ENCODE results near the gene KLHL30.

The KLHL30 gene

DNA sequence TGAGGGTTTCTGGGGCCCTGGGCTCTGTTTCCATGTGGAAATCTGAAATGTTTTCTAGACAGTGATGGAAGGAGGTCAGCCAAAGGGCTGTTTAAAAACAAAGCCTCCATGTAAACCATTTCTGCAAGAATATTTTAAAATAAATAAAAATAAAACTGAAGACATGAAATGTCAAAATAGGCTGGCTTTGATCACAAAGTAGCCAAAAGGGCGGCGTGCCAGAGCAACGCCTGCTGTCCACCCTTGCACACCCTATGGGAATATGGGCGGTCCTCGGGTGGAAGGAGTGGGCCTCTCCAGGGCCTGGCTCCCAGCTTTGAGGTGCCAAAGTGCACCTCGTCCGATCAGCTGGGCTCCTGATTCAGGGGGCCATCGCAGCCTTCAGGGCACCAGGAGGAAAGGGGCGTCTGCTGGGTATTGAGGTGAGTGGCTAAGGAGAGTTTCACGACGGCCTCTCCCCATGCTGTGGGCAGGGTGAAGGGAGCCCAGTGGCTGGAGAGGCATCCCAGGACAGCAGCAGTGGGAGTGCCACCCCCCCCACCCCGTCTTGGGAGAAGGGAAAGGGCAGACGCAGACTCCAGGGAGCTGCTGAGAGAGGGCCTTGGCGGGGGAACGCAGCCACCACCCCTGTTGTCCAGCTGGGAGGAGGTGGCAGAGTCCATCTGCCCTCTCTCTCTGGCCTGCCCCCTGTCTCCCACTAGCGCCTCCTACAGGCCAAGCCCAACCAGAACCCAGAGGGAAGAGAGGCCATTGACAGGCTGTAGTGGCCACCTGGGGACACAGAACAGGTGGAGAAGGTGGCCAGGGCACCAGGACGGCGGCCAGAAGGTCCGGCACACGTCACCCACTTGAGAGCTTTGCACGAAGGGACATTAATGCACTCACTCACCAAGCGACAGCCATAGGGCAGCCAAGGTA lies 14.6 kb downstream of the KLHL30 start:
- H3K9me3 Mint-ChIP-seq, result no peaks in the 10 kb centered on the region
- H3K27ac Mint-ChIP-seq, result no peak overlapping the region
- no peaks in the 10 kb centered on the region for H3K4me1 Mint-ChIP-seq (ENCODE audit: low read depth)
- H3K4me3 Mint-ChIP-seq, result no peak overlapping the region
- DNase-seq (ENCODE audit: low spot score), result no peak
- peaks cover 2% of the 10 kb centered on the region for H3K27me3 Mint-ChIP-seq (ENCODE audit: low read depth)
- no peaks in the 10 kb centered on the region for H3K36me3 Mint-ChIP-seq (ENCODE audit: low read depth)

DNA sequence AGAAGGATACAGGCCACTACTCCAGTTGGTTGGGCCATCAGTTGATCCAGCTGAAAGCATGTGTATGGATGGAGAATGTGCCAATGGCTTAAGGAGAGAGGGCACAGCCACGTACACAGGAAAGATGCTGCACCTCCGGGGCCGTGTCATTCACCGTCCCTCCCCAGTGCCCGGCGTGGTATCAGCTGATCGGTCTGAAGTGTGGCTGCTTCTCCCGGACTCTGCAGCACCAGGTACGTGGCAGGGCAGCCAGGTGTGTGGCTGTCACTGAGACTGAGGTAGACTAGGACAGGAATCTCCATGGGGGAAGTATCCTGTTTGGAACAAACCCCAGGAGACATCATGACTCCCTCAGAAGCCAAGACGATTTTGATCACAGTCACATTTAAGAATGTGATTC lies 16.1 kb downstream of the KLHL30 start:
- no peak overlapping the region for H3K4me3 Mint-ChIP-seq
- no peaks in the 10 kb centered on the region for H3K36me3 Mint-ChIP-seq (ENCODE audit: low read depth)
- H3K27ac Mint-ChIP-seq, result no peak overlapping the region
- DNase-seq (ENCODE audit: low spot score), result no peak
- H3K4me1 Mint-ChIP-seq (ENCODE audit: low read depth), result peaks cover 3% of the 10 kb centered on the region
- H3K9me3 Mint-ChIP-seq, result no peaks in the 10 kb centered on the region
- peaks cover 7% of the 10 kb centered on the region for H3K27me3 Mint-ChIP-seq (ENCODE audit: low read depth)

DNA sequence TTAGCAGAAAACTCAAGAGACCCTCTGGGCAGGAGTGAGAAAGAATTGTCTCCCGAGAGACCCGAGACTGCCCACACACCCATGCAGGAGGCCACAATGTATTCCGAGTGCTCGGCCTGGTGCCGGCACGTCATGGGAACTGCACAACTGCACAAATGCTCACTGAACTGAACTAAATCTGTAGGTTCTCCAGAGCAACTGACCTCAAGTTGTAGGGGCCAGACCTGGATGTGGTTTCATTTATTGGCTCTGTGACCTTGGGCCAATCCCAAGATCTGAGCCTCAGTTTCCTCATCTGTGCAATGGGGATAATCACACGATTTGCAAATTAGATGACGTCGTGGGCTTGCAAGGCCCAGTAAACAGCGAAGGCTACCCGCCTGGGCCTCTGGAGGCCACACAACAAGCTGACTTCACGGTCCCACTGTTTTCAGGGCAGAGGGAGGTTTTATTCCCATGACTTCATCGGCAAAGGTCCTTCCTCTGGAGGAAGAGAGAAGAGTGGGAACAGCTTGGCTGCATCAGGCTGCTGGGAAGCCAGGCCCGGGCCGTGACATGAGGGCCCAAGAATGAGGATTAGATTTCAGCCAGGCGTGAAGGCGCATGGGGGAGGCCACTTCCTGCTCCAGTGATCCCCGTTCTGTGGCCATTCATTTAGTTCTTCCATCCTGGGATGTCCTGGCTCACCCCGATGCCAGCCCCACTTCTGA lies 16.7 kb downstream of the KLHL30 start:
- no peak overlapping the region for H3K4me3 Mint-ChIP-seq
- no peaks in the 10 kb centered on the region for H3K36me3 Mint-ChIP-seq (ENCODE audit: low read depth)
- H3K27ac Mint-ChIP-seq, result no peak overlapping the region
- H3K4me1 Mint-ChIP-seq (ENCODE audit: low read depth), result peaks cover 3% of the 10 kb centered on the region
- no peak for DNase-seq (ENCODE audit: low spot score)
- H3K9me3 Mint-ChIP-seq, result no peaks in the 10 kb centered on the region
- H3K27me3 Mint-ChIP-seq (ENCODE audit: low read depth), result peaks cover 13% of the 10 kb centered on the region

DNA sequence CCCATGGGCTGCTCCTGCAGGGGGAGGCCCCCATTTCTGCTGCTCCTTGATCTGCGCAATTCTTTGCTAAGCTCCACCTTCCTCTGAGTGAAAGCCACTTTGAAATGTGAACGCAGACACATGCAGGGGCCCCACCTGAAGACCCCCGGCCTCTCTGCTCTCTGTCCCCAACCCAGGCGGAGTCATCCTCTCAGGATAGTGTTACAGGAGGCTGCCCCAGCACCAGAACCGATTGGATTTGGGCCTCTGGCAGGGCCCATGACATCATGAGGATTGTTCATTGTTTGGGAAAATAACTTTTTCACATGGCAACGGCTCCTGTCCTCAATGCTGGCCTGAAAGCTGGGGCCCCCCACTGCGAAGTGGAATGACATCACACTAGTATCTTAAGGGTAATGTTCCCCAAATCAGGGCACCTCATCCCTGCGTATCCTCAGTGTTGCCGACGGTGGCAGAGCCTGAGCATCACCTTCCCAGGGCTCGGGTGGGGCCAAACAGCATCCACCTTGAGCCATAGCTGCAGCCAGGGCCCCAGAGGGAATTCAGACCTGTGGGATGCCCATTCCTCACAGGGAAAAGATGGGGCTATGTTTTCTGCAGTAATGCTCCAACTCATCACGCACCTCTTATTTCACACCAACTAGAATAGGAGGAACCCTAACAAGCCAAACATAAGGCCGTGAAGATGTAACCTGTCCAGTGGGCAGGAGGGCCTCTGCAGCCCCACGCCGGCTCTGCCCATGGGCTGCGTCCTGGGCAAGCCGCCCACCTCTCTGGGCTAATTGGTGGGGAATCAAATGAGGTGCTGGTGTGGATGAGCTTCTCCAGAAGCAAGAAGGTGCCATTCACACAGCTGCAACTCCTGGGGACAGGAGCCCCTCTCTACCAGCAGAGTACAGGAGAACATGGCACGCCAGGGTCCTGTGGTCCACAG lies 17.6 kb downstream of the KLHL30 start:
- H3K4me1 Mint-ChIP-seq (ENCODE audit: low read depth), result peaks cover 6% of the 10 kb centered on the region
- no peak overlapping the region for H3K27ac Mint-ChIP-seq
- H3K36me3 Mint-ChIP-seq (ENCODE audit: low read depth), result no peaks in the 10 kb centered on the region
- no peak overlapping the region for H3K4me3 Mint-ChIP-seq
- H3K27me3 Mint-ChIP-seq (ENCODE audit: low read depth), result peaks cover 20% of the 10 kb centered on the region
- DNase-seq (ENCODE audit: low spot score), result no peak
- H3K9me3 Mint-ChIP-seq, result no peaks in the 10 kb centered on the region

DNA sequence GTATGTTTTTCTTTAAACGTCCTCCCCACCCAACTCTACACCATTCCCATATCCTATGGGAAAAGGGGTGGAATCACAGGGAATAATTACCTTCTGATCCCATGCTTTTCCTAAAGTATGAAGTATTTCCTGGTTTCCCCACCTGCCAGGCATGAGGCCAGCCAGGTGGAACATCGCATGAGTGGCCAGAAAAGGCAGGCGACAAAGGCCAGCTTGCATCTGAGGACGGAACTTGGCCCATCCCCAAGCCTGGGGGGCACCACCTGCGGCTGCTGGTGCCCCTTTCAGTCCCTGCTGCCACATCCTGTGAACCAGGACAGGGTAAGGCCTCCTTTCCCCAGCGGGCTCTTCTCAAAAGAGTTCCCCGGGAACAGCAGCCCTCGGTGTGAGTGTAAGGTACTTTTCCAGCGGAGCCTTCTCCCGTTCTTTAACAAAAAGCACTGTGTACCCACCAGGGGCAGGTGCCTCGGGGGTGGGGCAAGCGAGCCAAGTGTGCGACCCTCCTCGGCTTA lies 19.1 kb downstream of the KLHL30 start:
- Mint-ChIP-seq H3K4me1 (ENCODE audit: low read depth) (peaks cover 6% of the 10 kb centered on the region), H3K27me3 (ENCODE audit: low read depth) (peaks cover 30% of the 10 kb centered on the region), H3K27ac (no peak overlapping the region), H3K36me3 (ENCODE audit: low read depth) (no peaks in the 10 kb centered on the region), H3K9me3 (no peaks in the 10 kb centered on the region), H3K4me3 (no peak overlapping the region)
- DNase-seq (ENCODE audit: low spot score), result no peak

DNA sequence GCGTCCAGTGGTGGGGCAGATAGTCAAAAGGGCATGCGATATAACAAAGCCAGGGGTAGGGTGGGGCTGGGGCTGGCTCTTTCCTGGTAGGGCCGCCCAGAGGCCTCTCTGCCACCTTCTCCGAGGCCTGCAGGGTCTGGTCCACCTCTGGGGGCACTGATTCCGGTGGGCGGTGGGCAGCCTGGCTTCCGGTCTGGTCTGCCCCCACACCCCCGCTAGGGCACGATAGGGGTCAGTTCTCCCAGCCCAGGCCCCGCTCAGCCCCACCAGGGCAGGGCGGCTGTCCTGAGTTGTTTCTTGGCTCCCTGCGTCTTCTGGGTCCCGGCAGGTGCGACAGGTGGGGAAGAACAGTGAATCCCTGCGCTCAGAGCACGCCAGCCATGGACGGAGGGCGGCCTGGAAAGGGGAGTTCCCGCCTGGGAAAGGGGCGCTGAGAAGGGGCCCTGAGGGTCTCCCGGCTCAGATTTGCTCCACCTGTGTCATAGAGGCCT lies 19.6 kb downstream of the KLHL30 start:
- H3K4me3 Mint-ChIP-seq, result no peak overlapping the region
- H3K9me3 Mint-ChIP-seq, result no peaks in the 10 kb centered on the region
- no peaks in the 10 kb centered on the region for H3K36me3 Mint-ChIP-seq (ENCODE audit: low read depth)
- H3K4me1 Mint-ChIP-seq (ENCODE audit: low read depth), result peaks cover 6% of the 10 kb centered on the region
- no peak for DNase-seq (ENCODE audit: low spot score)
- peaks cover 30% of the 10 kb centered on the region for H3K27me3 Mint-ChIP-seq (ENCODE audit: low read depth)
- H3K27ac Mint-ChIP-seq, result no peak overlapping the region

DNA sequence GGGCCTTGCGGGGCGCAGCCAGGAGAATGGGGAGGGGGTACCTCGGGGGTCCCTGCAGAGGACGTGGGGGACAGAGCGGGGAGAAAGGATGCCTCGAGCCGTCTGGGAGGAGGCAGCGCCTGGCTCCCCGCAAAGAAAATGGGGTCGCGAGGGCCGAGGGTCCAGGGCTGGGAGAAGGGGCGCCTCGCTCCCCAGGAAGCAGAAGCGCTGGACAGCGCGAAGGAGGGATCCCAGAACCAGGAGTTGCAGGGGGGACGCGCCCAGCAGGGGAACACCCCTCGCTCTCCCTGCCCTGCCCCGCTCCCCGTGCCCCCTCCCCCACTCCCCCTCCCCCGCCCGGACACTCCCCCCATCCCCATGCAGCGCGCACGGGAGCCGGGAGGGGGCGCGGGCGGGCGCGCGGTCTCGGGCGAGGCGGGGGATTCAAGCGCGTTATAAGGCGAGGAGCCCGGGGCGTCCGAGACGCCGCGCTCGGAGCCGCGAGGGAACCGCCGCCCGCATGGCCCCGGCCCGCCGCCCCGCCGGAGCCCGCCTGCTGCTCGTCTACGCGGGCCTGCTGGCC lies 20.1 kb downstream of the KLHL30 start, which contains the start of gene ERFE:
Gene ERFE, plus strand, starts transcription at position 462 of the 562 bp plus-strand sequence. Its CDS starts 38 bp downstream, at position 500.
- peak; percentile 50 for DNase-seq (ENCODE audit: low spot score)

DNA sequence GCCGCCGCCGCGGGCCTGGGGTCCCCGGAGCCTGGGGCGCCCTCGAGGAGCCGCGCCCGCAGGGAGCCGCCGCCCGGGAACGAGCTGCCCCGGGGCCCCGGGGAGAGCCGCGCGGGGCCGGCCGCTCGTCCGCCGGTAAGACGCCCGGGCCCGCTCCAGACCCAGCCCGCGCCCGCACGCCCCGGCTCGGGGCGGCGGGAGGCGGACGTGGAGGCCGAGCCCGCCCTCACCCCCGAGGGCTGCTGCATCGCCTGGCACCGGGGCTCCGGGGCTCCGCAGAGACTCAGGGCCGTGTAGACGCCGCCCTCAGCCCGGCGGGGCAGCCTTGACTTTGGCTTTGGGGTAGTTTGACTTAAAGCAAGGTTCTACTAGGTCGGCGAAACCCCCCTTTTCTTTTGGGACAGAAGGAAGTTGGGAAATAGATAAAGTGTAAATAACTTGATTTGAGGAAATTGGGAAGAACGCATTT lies 20.6 kb downstream of the KLHL30 start:
- no peak overlapping the region for H3K27ac Mint-ChIP-seq
- H3K9me3 Mint-ChIP-seq, result no peaks in the 10 kb centered on the region

More for the DNA sequence above, 20.1 kb downstream of the KLHL30 start, which contains the start of gene ERFE:
- Mint-ChIP-seq H3K4me3 (peak within 1 kb of the TSS; percentile 69), H3K4me1 (ENCODE audit: low read depth) (peaks cover 6% of the 10 kb centered on the region), H3K9me3 (no peaks in the 10 kb centered on the region), H3K27ac (no peak within 1 kb of the TSS), H3K36me3 (ENCODE audit: low read depth) (no peaks in the 10 kb centered on the region), H3K27me3 (ENCODE audit: low read depth) (peaks cover 33% of the 10 kb centered on the region)

DNA sequence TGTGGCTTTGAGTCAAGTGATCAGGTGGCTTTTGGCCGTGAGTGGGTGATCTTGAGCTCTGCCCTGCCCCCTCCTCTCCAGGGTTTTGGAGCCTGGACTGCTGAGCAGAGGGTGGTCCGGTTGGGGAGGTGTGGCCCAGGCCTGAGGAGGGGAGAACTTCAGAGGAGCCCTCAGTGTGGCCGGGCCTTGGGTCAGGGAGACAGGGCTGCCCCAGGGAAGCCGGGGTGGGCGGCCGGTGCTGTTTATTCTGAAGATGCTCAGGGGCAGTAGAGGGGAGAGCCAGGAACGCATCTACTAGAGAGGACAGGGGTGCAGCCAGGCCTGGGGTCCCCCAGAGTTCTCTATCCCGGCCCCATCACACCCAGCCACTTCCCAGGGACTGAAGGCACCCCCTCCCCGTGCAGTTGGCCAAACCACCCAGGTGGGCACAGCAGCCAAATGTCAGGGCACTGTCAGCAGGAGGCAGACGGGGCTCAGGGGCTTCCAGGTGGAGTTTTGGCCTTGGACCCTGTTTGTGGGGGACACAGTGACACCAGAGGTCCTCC lies 21.3 kb downstream of the KLHL30 start:
- H3K27me3 Mint-ChIP-seq (ENCODE audit: low read depth), result peaks cover 38% of the 10 kb centered on the region
- H3K27ac Mint-ChIP-seq, result no peak overlapping the region
- no peaks in the 10 kb centered on the region for H3K9me3 Mint-ChIP-seq
- DNase-seq (ENCODE audit: low spot score), result no peak
- peak overlapping the region; percentile 69 for H3K4me3 Mint-ChIP-seq
- no peaks in the 10 kb centered on the region for H3K36me3 Mint-ChIP-seq (ENCODE audit: low read depth)
- H3K4me1 Mint-ChIP-seq (ENCODE audit: low read depth), result peaks cover 6% of the 10 kb centered on the region

More for the DNA sequence above, 20.6 kb downstream of the KLHL30 start:
- Mint-ChIP-seq H3K27me3 (ENCODE audit: low read depth) (peaks cover 33% of the 10 kb centered on the region), H3K4me1 (ENCODE audit: low read depth) (peaks cover 6% of the 10 kb centered on the region), H3K4me3 (peak overlapping the region; percentile 69), H3K36me3 (ENCODE audit: low read depth) (no peaks in the 10 kb centered on the region)
- peak; percentile 7 for DNase-seq (ENCODE audit: low spot score)

DNA sequence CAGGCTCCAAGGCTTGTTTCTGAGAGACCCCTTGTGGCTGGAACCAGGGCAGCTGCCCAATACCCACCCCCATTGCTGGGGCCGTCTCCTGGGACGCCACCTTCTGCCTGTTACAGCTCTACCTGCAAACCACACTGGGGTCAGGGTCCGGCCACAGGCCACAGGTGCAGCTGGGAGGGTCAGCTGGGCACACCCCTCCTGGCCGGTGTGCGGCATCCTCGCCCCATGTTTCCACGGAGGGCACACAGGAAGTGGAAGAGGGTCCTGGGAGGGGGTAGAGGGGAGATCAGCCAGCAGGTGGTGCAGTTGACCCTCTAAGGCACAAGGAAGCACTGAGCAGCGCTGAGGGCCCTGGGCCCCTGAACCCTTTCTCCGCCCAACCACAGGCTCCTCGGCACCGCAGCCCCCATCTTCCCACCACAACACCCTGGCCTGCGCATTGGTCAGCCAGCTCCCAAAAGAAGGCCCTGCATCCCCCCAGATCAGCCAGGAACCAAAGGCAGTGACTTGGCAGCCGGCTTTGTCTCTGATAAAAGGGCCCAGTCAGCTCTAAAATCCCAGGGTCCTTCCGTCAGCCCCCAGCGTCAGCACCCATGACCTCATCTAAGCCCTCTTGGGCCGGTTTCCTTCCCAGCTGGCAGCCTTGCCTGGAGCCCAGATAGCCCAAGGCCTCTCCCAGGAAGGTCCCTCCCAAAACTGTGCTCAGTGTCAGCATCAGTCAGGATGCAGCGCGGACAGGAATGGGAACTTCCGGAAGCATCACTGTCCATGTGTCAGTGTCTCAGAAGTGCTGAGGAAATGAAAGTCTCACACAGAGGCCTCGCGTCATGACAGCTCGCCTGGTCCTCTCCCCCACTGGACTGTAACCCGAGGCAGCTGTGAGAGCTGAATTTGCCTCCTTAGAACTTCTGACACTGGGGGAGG lies 22.0 kb downstream of the KLHL30 start:
- no peak for DNase-seq (ENCODE audit: low spot score)
- H3K4me3 Mint-ChIP-seq, result no peak overlapping the region
- peaks cover 6% of the 10 kb centered on the region for H3K4me1 Mint-ChIP-seq (ENCODE audit: low read depth)
- H3K36me3 Mint-ChIP-seq (ENCODE audit: low read depth), result no peaks in the 10 kb centered on the region
- H3K27ac Mint-ChIP-seq, result no peak overlapping the region
- H3K27me3 Mint-ChIP-seq (ENCODE audit: low read depth), result peaks cover 45% of the 10 kb centered on the region
- no peaks in the 10 kb centered on the region for H3K9me3 Mint-ChIP-seq

DNA sequence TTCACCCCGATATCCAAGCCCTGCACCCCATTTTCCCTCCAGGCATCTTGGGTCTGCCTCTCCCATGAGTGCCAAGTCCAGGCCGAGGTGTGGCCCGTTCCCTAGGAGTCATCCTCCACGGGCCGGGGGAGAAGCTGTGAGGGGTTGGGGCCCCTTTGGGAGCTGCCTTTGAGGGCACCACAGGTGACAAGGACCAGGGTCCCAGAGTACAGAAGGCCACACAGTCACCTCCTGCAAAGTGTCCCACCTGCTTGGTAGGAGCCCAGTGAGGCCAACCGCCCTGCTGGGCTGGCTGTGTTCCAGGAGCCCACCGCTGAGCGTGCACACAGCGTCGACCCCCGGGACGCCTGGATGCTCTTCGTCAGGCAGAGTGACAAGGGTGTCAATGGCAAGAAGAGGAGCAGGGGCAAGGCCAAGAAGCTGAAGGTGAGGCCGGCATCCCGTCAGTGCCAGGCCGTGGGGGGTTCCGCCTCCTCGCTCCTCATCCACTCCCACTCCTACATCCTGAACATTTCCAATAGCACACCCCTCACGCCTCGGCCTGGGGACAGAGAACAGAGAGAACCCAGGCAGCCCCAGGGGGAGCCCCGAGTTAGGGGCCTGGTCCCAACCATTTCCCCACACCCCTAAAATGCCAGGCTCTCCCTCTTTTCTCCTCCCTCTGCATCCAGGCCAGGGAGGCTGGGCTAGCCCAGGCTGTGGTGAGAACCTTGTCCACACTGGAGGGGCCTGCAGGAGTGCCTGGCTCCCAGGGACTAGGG lies 23.0 kb downstream of the KLHL30 start:
- no peak for DNase-seq (ENCODE audit: low spot score)
- no peak overlapping the region for H3K27ac Mint-ChIP-seq
- no peaks in the 10 kb centered on the region for H3K36me3 Mint-ChIP-seq (ENCODE audit: low read depth)
- H3K4me1 Mint-ChIP-seq (ENCODE audit: low read depth), result peaks cover 6% of the 10 kb centered on the region
- peaks cover 46% of the 10 kb centered on the region for H3K27me3 Mint-ChIP-seq (ENCODE audit: low read depth)
- H3K4me3 Mint-ChIP-seq, result no peak overlapping the region
- H3K9me3 Mint-ChIP-seq, result no peaks in the 10 kb centered on the region

Measured in T-helper 2 cell treated with Interferon-gamma antibody and Interleukin-4, amounts not matched to agents 5 μg/mL and 100 μg/mL, for 36 hours (primary cell).